Neural cell (in vitro differentiated cells): ENCODE results near the gene KIFAP3. TPM values are rescaled to one million over a fixed set of nuclear protein-coding genes. Genes with fewer than 3 reads are reported as not detected.
"Not testable (repeated sequence)": the region's sequence is repeated elsewhere in the genome, so short reads cannot be mapped to it uniquely, and the experiment has no call there.

ENCODE experiments used
- H2AFZ ChIP-seq: fragments of 200-600, 300-800 bp; sonication (generic), shearing (Covaris generic); 2 replicates; pipeline ENCODE4 v1.6.0; 2014; ENCODE audit warnings: low read depth, mild to moderate bottlenecking, antibody characterized with exemption, low read length, moderate library complexity
- H3F3A ChIP-seq: fragments of 200-600 bp; shearing (Covaris generic); 2 replicates; pipeline ENCODE4 v1.6.1; 2016; ENCODE audit warnings: mild to moderate bottlenecking, moderate library complexity, mixed read lengths, antibody characterized with exemption, low read length; ENCODE audit not compliant: insufficient read depth, poor library complexity, severe bottlenecking
- H3K27ac ChIP-seq: fragments of 200-600, 300-800 bp; sonication (generic), shearing (Covaris generic); 2 replicates; pipeline ENCODE4 v1.5.1; 2014; ENCODE audit warnings: mild to moderate bottlenecking, low read length, moderate library complexity
- H3K27me3 ChIP-seq: fragments of 300-800, 200-600 bp; sonication (generic), shearing (Covaris generic); 2 replicates; pipeline ENCODE4 v1.6.0; 2014; ENCODE audit warnings: mild to moderate bottlenecking, low read depth, low read length, moderate library complexity; ENCODE audit not compliant: insufficient read depth
- H3K36me3 ChIP-seq: fragments of 300-800, 200-600 bp; sonication (generic), shearing (Covaris generic); 2 replicates; pipeline ENCODE4 v1.5.1; 2014; ENCODE audit warnings: mild to moderate bottlenecking, antibody characterized with exemption, low read length, moderate library complexity; ENCODE audit not compliant: insufficient read depth
- H3K4me2 ChIP-seq: fragments of 300-800, 200-600 bp; sonication (generic), shearing (Covaris generic); 2 replicates; pipeline ENCODE4 v1.6.0; 2014; ENCODE audit warnings: mild to moderate bottlenecking, low read length
- H3K4me3 ChIP-seq: fragments of 300-800, 200-600 bp; sonication (generic), shearing (Covaris generic); 2 replicates; pipeline ENCODE4 v1.5.1; 2014; ENCODE audit warnings: mild to moderate bottlenecking, low read length, moderate library complexity
- H3K79me2 ChIP-seq: fragments of 200-600 bp; shearing (Covaris generic); replicated peaks from 2 replicates; pipeline ENCODE4 v1.6.0; 2014; ENCODE audit warnings: mild to moderate bottlenecking, low read length, moderate library complexity; ENCODE audit not compliant: insufficient read depth
- H3K9ac ChIP-seq: fragments of 300-800, 200-600 bp; sonication (generic), shearing (Covaris generic); 2 replicates; pipeline ENCODE4 v1.6.1; 2016; ENCODE audit warnings: mild to moderate bottlenecking, low read length, mixed read lengths
- H3K9me2 ChIP-seq: fragments of 200-600 bp; shearing (Covaris generic); 2 replicates; pipeline ENCODE4 v1.6.1; 2016; ENCODE audit warnings: mild to moderate bottlenecking, low read length, mixed read lengths; ENCODE audit not compliant: insufficient read depth
- H3K9me3 ChIP-seq: fragments of 200-600, 300-800 bp; sonication (generic), shearing (Covaris generic); 2 replicates; pipeline ENCODE4 v1.6.1; 2016; ENCODE audit warnings: mild to moderate bottlenecking, mixed run types, low read length, moderate library complexity, mixed read lengths
- H4K20me1 ChIP-seq: fragments of 200-600 bp; shearing (Covaris generic); 2 replicates; pipeline ENCODE4 v1.6.1; 2016; ENCODE audit warnings: mild to moderate bottlenecking, mixed run types; ENCODE audit not compliant: insufficient read depth
- EP300 ChIP-seq: fragments of 450-650 bp; conservative IDR thresholded peaks from 2 replicates; pipeline ENCODE4 v1.6.1; 2014; ENCODE audit warnings: antibody characterized with exemption, mild to moderate bottlenecking, moderate library complexity; ENCODE audit not compliant: poor library complexity, severe bottlenecking
- EZH2 ChIP-seq: fragments of 200-600, 300-800 bp; shearing (Covaris generic), sonication (generic); IDR thresholded peaks from 2 replicates; pipeline ENCODE4 v1.6.1; 2014; ENCODE audit warnings: antibody characterized with exemption, low read length, borderline replicate concordance, mild to moderate bottlenecking; ENCODE audit not compliant: insufficient read depth, poor library complexity, severe bottlenecking
- MXI1 ChIP-seq: fragments of 450-650 bp; conservative IDR thresholded peaks from 2 replicates; pipeline ENCODE4 v1.6.1; 2014; ENCODE audit warnings: antibody characterized with exemption, mild to moderate bottlenecking; ENCODE audit not compliant: poor library complexity, severe bottlenecking
- POLR2AphosphoS5 ChIP-seq: IDR thresholded peaks from 2 replicates; pipeline ENCODE4 v1.6.1; 2012
- RAD21 ChIP-seq: fragments of 450-650 bp; conservative IDR thresholded peaks from 2 replicates; pipeline ENCODE4 v1.6.1; 2014; ENCODE audit warnings: antibody characterized with exemption, mild to moderate bottlenecking, moderate library complexity
- SMC3 ChIP-seq: fragments of 450-650 bp; conservative IDR thresholded peaks from 2 replicates; pipeline ENCODE4 v1.6.1; 2014; ENCODE audit warnings: antibody characterized with exemption, mild to moderate bottlenecking, moderate library complexity; ENCODE audit not compliant: poor library complexity
- TAF1 ChIP-seq: IDR thresholded peaks from 2 replicates; pipeline ENCODE4 v1.6.1; 2012; ENCODE audit warnings: low read depth
- polyA plus RNA-seq: library from polyadenylated mRNA; depleted of rRNA; stranded (reverse); fragments of >200 nt; gene quantifications from 2 replicates; pipeline ENCODE4 v1.2.3, GENCODE V29; 2014
- TF ChIP-seq, protein P1 (sequence below): IDR thresholded peaks from 2 replicates; pipeline ENCODE4 v1.6.1; 2012; ENCODE audit warnings: borderline replicate concordance
- TF ChIP-seq, protein P2 (sequence below): fragments of 450-650 bp; IDR thresholded peaks from 2 replicates; pipeline ENCODE4 v1.5.1; 2014; ENCODE audit warnings: antibody characterized with exemption, mild to moderate bottlenecking, moderate library complexity; ENCODE audit not compliant: poor library complexity, severe bottlenecking

KIFAP3 gene
- polyA plus RNA-seq, 1 donor from 2014 or later = 256 TPM

DNA sequence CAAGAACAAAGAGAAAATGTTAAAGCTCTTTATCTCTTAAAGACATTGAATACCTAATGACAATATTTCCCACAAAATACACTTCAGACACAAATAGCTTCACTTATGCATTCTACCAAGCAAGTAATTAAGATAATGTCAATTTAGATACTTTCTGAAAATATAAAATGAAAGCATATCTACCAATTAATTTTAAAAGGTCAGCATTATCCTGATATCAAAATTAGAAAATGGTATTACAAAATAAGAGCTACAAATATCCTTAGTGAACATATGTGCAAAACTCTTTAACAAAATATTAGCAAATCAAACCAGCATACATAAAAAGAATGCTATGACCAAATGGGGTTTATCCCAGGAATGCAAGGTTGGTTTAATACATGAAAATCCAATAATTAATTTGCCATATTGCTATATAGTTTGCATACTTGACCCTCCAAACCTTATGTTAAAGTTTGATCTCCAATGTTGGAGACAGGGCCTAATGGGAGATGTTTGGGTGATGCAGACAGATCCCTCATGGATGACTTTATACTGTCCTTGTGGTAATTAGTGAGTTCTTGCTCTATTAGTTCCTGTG is 4.2 kb upstream of the KIFAP3 start:
- Histone ChIP-seq H3K9ac (no peak overlapping the region), H3K27me3 (no peaks in the 10 kb centered on the region), H4K20me1 (no peaks in the 10 kb centered on the region), H3K79me2 (peaks cover 6% of the 10 kb centered on the region), H3K4me2 (no peak overlapping the region), H3K4me3 (no peak overlapping the region), H3K27ac (no peak overlapping the region), H2AFZ (no peak overlapping the region), H3K36me3 (no peaks in the 10 kb centered on the region), H3F3A (peaks cover 5% of the 10 kb centered on the region), H3K9me2 (no peaks in the 10 kb centered on the region), H3K9me3 (peaks cover 6% of the 10 kb centered on the region)
- TF ChIP-seq, protein P1, sequence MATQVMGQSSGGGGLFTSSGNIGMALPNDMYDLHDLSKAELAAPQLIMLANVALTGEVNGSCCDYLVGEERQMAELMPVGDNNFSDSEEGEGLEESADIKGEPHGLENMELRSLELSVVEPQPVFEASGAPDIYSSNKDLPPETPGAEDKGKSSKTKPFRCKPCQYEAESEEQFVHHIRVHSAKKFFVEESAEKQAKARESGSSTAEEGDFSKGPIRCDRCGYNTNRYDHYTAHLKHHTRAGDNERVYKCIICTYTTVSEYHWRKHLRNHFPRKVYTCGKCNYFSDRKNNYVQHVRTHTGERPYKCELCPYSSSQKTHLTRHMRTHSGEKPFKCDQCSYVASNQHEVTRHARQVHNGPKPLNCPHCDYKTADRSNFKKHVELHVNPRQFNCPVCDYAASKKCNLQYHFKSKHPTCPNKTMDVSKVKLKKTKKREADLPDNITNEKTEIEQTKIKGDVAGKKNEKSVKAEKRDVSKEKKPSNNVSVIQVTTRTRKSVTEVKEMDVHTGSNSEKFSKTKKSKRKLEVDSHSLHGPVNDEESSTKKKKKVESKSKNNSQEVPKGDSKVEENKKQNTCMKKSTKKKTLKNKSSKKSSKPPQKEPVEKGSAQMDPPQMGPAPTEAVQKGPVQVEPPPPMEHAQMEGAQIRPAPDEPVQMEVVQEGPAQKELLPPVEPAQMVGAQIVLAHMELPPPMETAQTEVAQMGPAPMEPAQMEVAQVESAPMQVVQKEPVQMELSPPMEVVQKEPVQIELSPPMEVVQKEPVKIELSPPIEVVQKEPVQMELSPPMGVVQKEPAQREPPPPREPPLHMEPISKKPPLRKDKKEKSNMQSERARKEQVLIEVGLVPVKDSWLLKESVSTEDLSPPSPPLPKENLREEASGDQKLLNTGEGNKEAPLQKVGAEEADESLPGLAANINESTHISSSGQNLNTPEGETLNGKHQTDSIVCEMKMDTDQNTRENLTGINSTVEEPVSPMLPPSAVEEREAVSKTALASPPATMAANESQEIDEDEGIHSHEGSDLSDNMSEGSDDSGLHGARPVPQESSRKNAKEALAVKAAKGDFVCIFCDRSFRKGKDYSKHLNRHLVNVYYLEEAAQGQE = no peak
- TF ChIP-seq EZH2 = no peak
- TF ChIP-seq EP300 = no peak
- TF ChIP-seq POLR2AphosphoS5 = no peak
- TF ChIP-seq, protein P2, sequence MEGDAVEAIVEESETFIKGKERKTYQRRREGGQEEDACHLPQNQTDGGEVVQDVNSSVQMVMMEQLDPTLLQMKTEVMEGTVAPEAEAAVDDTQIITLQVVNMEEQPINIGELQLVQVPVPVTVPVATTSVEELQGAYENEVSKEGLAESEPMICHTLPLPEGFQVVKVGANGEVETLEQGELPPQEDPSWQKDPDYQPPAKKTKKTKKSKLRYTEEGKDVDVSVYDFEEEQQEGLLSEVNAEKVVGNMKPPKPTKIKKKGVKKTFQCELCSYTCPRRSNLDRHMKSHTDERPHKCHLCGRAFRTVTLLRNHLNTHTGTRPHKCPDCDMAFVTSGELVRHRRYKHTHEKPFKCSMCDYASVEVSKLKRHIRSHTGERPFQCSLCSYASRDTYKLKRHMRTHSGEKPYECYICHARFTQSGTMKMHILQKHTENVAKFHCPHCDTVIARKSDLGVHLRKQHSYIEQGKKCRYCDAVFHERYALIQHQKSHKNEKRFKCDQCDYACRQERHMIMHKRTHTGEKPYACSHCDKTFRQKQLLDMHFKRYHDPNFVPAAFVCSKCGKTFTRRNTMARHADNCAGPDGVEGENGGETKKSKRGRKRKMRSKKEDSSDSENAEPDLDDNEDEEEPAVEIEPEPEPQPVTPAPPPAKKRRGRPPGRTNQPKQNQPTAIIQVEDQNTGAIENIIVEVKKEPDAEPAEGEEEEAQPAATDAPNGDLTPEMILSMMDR = no peak
- TF ChIP-seq RAD21 = no peak
- TF ChIP-seq SMC3 = no peak
- TF ChIP-seq TAF1 = no peak

DNA sequence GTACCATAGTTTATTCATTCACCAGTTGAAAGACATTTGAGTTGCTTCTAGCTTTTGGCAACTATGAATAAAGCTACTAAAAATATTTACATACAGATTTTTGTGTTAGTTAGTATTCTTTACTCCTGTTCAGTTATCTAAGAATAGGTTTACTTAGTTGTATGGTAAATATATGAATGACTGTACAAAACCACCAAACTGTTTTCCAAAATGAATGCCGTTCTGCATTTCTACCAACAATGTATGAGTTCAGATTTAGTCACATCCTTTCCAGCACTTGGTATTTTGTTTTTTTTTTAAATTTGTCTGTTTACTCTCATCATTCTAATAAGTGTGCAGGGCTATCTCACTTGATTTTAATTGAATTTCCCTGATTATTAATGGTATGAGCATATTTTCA is 3.4 kb upstream of the KIFAP3 start:
- Histone ChIP-seq H3K27me3 (no peaks in the 10 kb centered on the region), H3K79me2 (peaks cover 13% of the 10 kb centered on the region), H3F3A (peaks cover 6% of the 10 kb centered on the region), H3K9ac (no peak overlapping the region), H3K4me3 (no peak overlapping the region), H3K27ac (no peak overlapping the region), H3K4me2 (no peak overlapping the region), H2AFZ (no peak overlapping the region), H3K36me3 (no peaks in the 10 kb centered on the region), H3K9me3 (peaks cover 6% of the 10 kb centered on the region), H3K9me2 (no peaks in the 10 kb centered on the region), H4K20me1 (no peaks in the 10 kb centered on the region)
- no peak for TF ChIP-seq EZH2
- TF ChIP-seq RAD21 = no peak
- no peak for TF ChIP-seq POLR2AphosphoS5
- no peak for TF ChIP-seq SMC3
- TF ChIP-seq, protein P1 = no peak
- no peak for TF ChIP-seq MXI1
- TF ChIP-seq EP300 = no peak
- TF ChIP-seq, protein P2 = no peak
- no peak for TF ChIP-seq TAF1

DNA sequence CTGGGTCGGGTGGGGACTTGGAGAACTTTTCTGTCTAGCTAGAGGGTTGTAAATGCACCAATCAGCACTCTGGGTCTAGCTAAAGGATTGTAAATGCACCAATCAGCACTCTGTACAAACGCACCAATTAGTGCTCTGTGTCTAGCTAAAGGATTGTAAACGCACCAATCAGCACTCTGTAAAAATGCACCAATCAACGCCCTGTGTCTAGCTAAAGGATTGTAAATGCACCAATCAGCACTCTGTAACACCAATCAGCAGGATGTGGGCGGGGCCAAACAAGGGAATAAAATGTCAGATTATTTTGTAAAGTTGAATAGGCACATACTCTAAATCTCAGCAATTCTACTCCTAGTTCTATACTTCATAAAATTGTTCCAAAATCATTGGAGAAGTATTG is 2.5 kb upstream of the KIFAP3 start:
- H3K27me3 ChIP-seq, H3K27ac ChIP-seq, H3K9me2 ChIP-seq, H3K36me3 ChIP-seq, H3K9me3 ChIP-seq, H3K4me3 ChIP-seq, H3K4me2 ChIP-seq, H4K20me1 ChIP-seq, H3F3A ChIP-seq, H3K9ac ChIP-seq, H2AFZ ChIP-seq: not testable (repeated sequence)
- peaks cover 23% of the 10 kb centered on the region for H3K79me2 ChIP-seq
